ENCODE results near the gene MORN5. TPM values are rescaled to one million over a fixed set of nuclear protein-coding genes. Genes with fewer than 3 reads are reported as not detected.

The MORN5 gene
- total RNA-seq, 4 donors from 2014 or later = 1.8 to 12.6 TPM; not detected in 2

- Histone ChIP-seq H3K36me3 (no peaks in the 10 kb centered on the region), H3K4me3 (no peak overlapping the region), H3K9me3 (no peaks in the 10 kb centered on the region), H3K27me3 (no peaks in the 10 kb centered on the region), H3K4me1 (no peaks in the 10 kb centered on the region), H3K27ac (no peak overlapping the region)
- intact Hi-C loops (cut with DNase I; ENCODE audit: low total_unique reads) = no loop called here
- no peak for DNase-seq
- TF ChIP-seq CTCF (IDR thresholded peaks at IDR 0.05) (no peak), POLR2A (IDR thresholded peaks at IDR 0.05) (no peak)
These were observed 42.4 kb downstream of the MORN5 start for GRCh38 chr9:122202111-122202510.

GRCh38 chr9:122204055-122204454 is 44.3 kb downstream of the MORN5 start:
- intact Hi-C loops (cut with DNase I; ENCODE audit: low total_unique reads) = no loop called here
- DNase-seq = no peak
- H3K4me3 ChIP-seq = no peak overlapping the region
- no peak overlapping the region for H3K27ac ChIP-seq
- H3K36me3 ChIP-seq = no peaks in the 10 kb centered on the region
- H3K27me3 ChIP-seq = no peaks in the 10 kb centered on the region
- no peaks in the 10 kb centered on the region for H3K4me1 ChIP-seq
- no peaks in the 10 kb centered on the region for H3K9me3 ChIP-seq
- no peak for TF ChIP-seq CTCF (IDR thresholded peaks at IDR 0.05)
- TF ChIP-seq POLR2A (IDR thresholded peaks at IDR 0.05) = no peak

- Histone ChIP-seq H3K9me3 (no peaks in the 10 kb centered on the region), H3K36me3 (no peaks in the 10 kb centered on the region), H3K4me1 (no peaks in the 10 kb centered on the region), H3K27me3 (no peaks in the 10 kb centered on the region), H3K4me3 (no peak overlapping the region), H3K27ac (no peak overlapping the region)
- no peak for DNase-seq
- intact Hi-C loops (cut with DNase I; ENCODE audit: low total_unique reads) = no loop called here
- TF ChIP-seq CTCF (IDR thresholded peaks at IDR 0.05) (no peak), POLR2A (IDR thresholded peaks at IDR 0.05) (no peak)
These were observed 44.8 kb downstream of the MORN5 start for GRCh38 chr9:122204491-122204890.

GRCh38 chr9:122205176-122205575 is 45.5 kb downstream of the MORN5 start:
- no peak for DNase-seq
- no peaks in the 10 kb centered on the region for H3K4me1 ChIP-seq
- no peak for TF ChIP-seq CTCF (IDR thresholded peaks at IDR 0.05)
- TF ChIP-seq POLR2A (IDR thresholded peaks at IDR 0.05) = no peak
- no peaks in the 10 kb centered on the region for H3K9me3 ChIP-seq
- no peaks in the 10 kb centered on the region for H3K36me3 ChIP-seq
- no peaks in the 10 kb centered on the region for H3K27me3 ChIP-seq
- no peak overlapping the region for H3K4me3 ChIP-seq
- intact Hi-C loops (cut with DNase I; ENCODE audit: low total_unique reads) = no loop called here
- H3K27ac ChIP-seq = no peak overlapping the region

- H3K4me1 ChIP-seq = no peaks in the 10 kb centered on the region
- no peak overlapping the region for H3K27ac ChIP-seq
- intact Hi-C loops (cut with DNase I; ENCODE audit: low total_unique reads) = no loop called here
- no peaks in the 10 kb centered on the region for H3K36me3 ChIP-seq
- H3K27me3 ChIP-seq = no peaks in the 10 kb centered on the region
- H3K9me3 ChIP-seq = no peaks in the 10 kb centered on the region
- H3K4me3 ChIP-seq = no peak overlapping the region
- no peak for DNase-seq
- TF ChIP-seq CTCF (IDR thresholded peaks at IDR 0.05) (no peak), POLR2A (IDR thresholded peaks at IDR 0.05) (no peak)
These were observed 46.7 kb downstream of the MORN5 start for GRCh38 chr9:122206118-122207046.
